ENCODE results near the gene ARHGAP15. TPM values are rescaled to one million over a fixed set of nuclear protein-coding genes. Genes with fewer than 3 reads are reported as not detected.

ARHGAP15 gene
- total RNA-seq, 2 experiments from 2014 or later, result 71.3 to 72.8 TPM

- ATAC-seq (no peak), DNase-seq (no peak)
- H3K27ac Mint-ChIP-seq, result no peak overlapping the region
- ChIA-PET CTCF (no interaction called here), POLR2A (no interaction called here)
- intact Hi-C loops (cut with micrococcal nuclease), result no loop called here
- no peak overlapping the region for H3K4me3 Mint-ChIP-seq
- H3K9me3 Mint-ChIP-seq, result no peaks in the 10 kb centered on the region
- no peaks in the 10 kb centered on the region for H3K4me1 Mint-ChIP-seq (ENCODE audit: low read depth)
- H3K27me3 Mint-ChIP-seq, result no peaks in the 10 kb centered on the region
- H3K36me3 Mint-ChIP-seq (ENCODE audit: low read depth), result peaks cover 13% of the 10 kb centered on the region
- no peak for TF ChIP-seq CTCF (IDR thresholded peaks at IDR 0.05)
These were observed 635.5 kb downstream of the ARHGAP15 start for GRCh38 chr2:143764706-143765105.

- CTCF ChIA-PET, result interaction anchor here (0.6 kb wide), 1 partner anchor 774 kb away, joined by 5 read pairs; no protein-coding TSS in a partner anchor
These were observed 639.8 kb downstream of the ARHGAP15 start for GRCh38 chr2:143768991-143769390.

GRCh38 chr2:143771939-143772338 lies 642.7 kb downstream of the ARHGAP15 start:
- DNase-seq, result no peak
- Mint-ChIP-seq H3K27me3 (no peaks in the 10 kb centered on the region), H3K36me3 (ENCODE audit: low read depth) (peaks cover 7% of the 10 kb centered on the region), H3K4me1 (ENCODE audit: low read depth) (no peaks in the 10 kb centered on the region), H3K9me3 (no peaks in the 10 kb centered on the region), H3K4me3 (no peak overlapping the region), H3K27ac (no peak overlapping the region)
- intact Hi-C loops (cut with micrococcal nuclease), result no loop called here
- CTCF ChIA-PET, result interaction anchor here (1.5 kb wide), 1 partner anchor 23 kb away, joined by 3 read pairs; no protein-coding TSS in a partner anchor
- no peak for ATAC-seq
- no peak for TF ChIP-seq CTCF (IDR thresholded peaks at IDR 0.05)
- POLR2A ChIA-PET, result no interaction called here

More at GRCh38 chr2:143768991-143769390, 639.8 kb downstream of the ARHGAP15 start:
- no peak for DNase-seq
- H3K4me3 Mint-ChIP-seq, result no peak overlapping the region
- no peaks in the 10 kb centered on the region for H3K4me1 Mint-ChIP-seq (ENCODE audit: low read depth)
- H3K27ac Mint-ChIP-seq, result no peak overlapping the region
- intact Hi-C loops (cut with micrococcal nuclease), result no loop called here
- POLR2A ChIA-PET, result no interaction called here
- ATAC-seq, result no peak
- peaks cover 13% of the 10 kb centered on the region for H3K36me3 Mint-ChIP-seq (ENCODE audit: low read depth)
- no peaks in the 10 kb centered on the region for H3K27me3 Mint-ChIP-seq
- TF ChIP-seq CTCF (IDR thresholded peaks at IDR 0.05), result no peak
- no peaks in the 10 kb centered on the region for H3K9me3 Mint-ChIP-seq

GRCh38 chr2:143776526-143777297 lies 647.5 kb downstream of the ARHGAP15 start:
- ATAC-seq, result no peak
- Mint-ChIP-seq H3K9me3 (no peaks in the 10 kb centered on the region), H3K27ac (no peak overlapping the region), H3K4me3 (no peak overlapping the region), H3K36me3 (ENCODE audit: low read depth) (no peaks in the 10 kb centered on the region), H3K27me3 (no peaks in the 10 kb centered on the region), H3K4me1 (ENCODE audit: low read depth) (no peaks in the 10 kb centered on the region)
- no peak for TF ChIP-seq CTCF (IDR thresholded peaks at IDR 0.05)
- CTCF ChIA-PET, result no interaction called here
- DNase-seq, result no peak
- POLR2A ChIA-PET, result no interaction called here
- intact Hi-C loops (cut with micrococcal nuclease), result no loop called here

- TF ChIP-seq CTCF (IDR thresholded peaks at IDR 0.05), result no peak
- no peak overlapping the region for H3K27ac Mint-ChIP-seq
- DNase-seq (no peak), ATAC-seq (no peak)
- ChIA-PET POLR2A (no interaction called here), CTCF (no interaction called here)
- intact Hi-C loops (cut with micrococcal nuclease), result no loop called here
- no peaks in the 10 kb centered on the region for H3K4me1 Mint-ChIP-seq (ENCODE audit: low read depth)
- H3K4me3 Mint-ChIP-seq, result no peak overlapping the region
- H3K27me3 Mint-ChIP-seq, result no peaks in the 10 kb centered on the region
- H3K36me3 Mint-ChIP-seq (ENCODE audit: low read depth), result no peaks in the 10 kb centered on the region
- no peaks in the 10 kb centered on the region for H3K9me3 Mint-ChIP-seq
These were observed 649.8 kb downstream of the ARHGAP15 start for GRCh38 chr2:143779021-143779420.
